RWPE2 (cell line): ENCODE results near the gene RMC1.

Experiments
- ATAC-seq: fragments of 200-7000 bp; cut with Tn5 transposase; 3 replicates; pipeline ENCODE4 v1.9.1; 2021; ENCODE audit warnings: low read depth
- DNase-seq: peaks from one replicate; pipeline ENCODE4 v3.0.0-alpha.2; 2020; ENCODE audit warnings: low spot score
- H3K27ac ChIP-seq: fragments of 450-650 bp; 2 replicates; pipeline ENCODE4 v1.5.1; 2017; ENCODE audit warnings: mild to moderate bottlenecking; ENCODE audit not compliant: poor library complexity, severe bottlenecking
- H3K27me3 ChIP-seq: fragments of 250-450 bp; sonication (Bioruptor Pico); 2 replicates; pipeline ENCODE4 v1.5.1; 2021; ENCODE audit warnings: mild to moderate bottlenecking, moderate library complexity; ENCODE audit not compliant: insufficient read depth, poor library complexity, severe bottlenecking
- H3K36me3 ChIP-seq: fragments of 250-450 bp; sonication (Bioruptor Pico); 2 replicates; pipeline ENCODE4 v1.5.1; 2020; ENCODE audit warnings: low read depth, mild to moderate bottlenecking, moderate library complexity
- H3K4me1 ChIP-seq: fragments of 250-450 bp; sonication (Bioruptor Pico); 2 replicates; pipeline ENCODE4 v1.5.1; 2021; ENCODE audit warnings: mild to moderate bottlenecking, moderate library complexity; ENCODE audit not compliant: insufficient read depth, poor library complexity, severe bottlenecking
- H3K4me3 ChIP-seq: fragments of 250-450 bp; sonication (Bioruptor Pico); 2 replicates; pipeline ENCODE4 v1.5.1; 2021; ENCODE audit warnings: mild to moderate bottlenecking, moderate library complexity; ENCODE audit not compliant: severe bottlenecking
- H3K9me3 ChIP-seq: fragments of 250-450 bp; sonication (Bioruptor Pico); 2 replicates; pipeline ENCODE4 v1.5.1; 2021; ENCODE audit warnings: mild to moderate bottlenecking, moderate library complexity; ENCODE audit not compliant: severe bottlenecking
- CTCF ChIP-seq: fragments of 450-650 bp; IDR thresholded peaks from one replicate; pipeline ENCODE4 v1.5.1; 2017; ENCODE audit warnings: mild to moderate bottlenecking, moderate library complexity; ENCODE audit not compliant: poor library complexity, severe bottlenecking

Gene RMC1

GRCh38 chr18:23470620-23471387 lies 32.5 kb upstream of the RMC1 start:
- DNase-seq (no peak), ATAC-seq (no peak)
- Histone ChIP-seq H3K9me3 (no peaks in the 10 kb centered on the region), H3K36me3 (peaks cover 91% of the 10 kb centered on the region), H3K4me1 (no peaks in the 10 kb centered on the region), H3K27ac (no peak overlapping the region), H3K27me3 (no peaks in the 10 kb centered on the region), H3K4me3 (no peak overlapping the region)
- TF ChIP-seq CTCF: no peak

- TF ChIP-seq CTCF: no peak
- H3K4me3 ChIP-seq: no peak overlapping the region
- H3K4me1 ChIP-seq: no peaks in the 10 kb centered on the region
- H3K36me3 ChIP-seq: peaks cover 90% of the 10 kb centered on the region
- no peak for DNase-seq
- no peak overlapping the region for H3K27ac ChIP-seq
- no peak for ATAC-seq
- H3K9me3 ChIP-seq: no peaks in the 10 kb centered on the region
- H3K27me3 ChIP-seq: no peaks in the 10 kb centered on the region
Measured at GRCh38 chr18:23471486-23471885, 31.8 kb upstream of the RMC1 start.

DNA sequence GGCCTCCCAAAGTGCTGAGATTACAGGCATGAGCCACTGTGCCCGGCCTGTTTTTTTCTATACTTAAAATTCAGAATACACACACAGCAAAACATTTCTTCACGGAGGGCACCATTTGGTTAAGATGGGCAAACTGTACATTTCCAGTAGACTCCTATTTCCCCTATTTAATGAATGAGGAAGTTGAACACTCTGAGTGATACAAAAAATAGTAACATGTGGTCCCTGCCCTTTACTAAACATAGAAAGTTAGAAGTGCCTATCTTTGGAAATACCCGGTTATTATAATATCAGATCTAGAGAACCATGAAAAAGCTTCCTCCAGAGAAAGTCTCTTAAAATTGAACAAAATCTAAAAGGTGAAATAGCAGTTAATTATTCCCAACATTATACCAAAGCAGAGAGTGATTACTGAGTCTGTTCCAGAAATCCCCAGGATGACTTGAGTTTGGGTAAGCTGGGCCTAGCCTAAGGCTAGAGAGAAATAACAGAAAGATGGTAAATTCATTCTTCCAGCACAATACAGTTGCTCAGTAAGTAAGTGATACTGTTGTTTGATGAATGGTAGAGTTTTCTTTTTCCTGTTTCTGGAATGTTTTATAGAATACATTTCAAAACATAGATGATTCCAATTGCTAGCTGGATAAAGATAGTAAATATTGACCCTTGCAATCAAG lies 23.3 kb upstream of the RMC1 start:
- no peaks in the 10 kb centered on the region for H3K27me3 ChIP-seq
- no peak for ATAC-seq
- H3K9me3 ChIP-seq: no peaks in the 10 kb centered on the region
- H3K27ac ChIP-seq: no peak overlapping the region
- peaks cover 73% of the 10 kb centered on the region for H3K36me3 ChIP-seq
- H3K4me3 ChIP-seq: no peak overlapping the region
- no peaks in the 10 kb centered on the region for H3K4me1 ChIP-seq
- DNase-seq: no peak
- no peak for TF ChIP-seq CTCF

DNA sequence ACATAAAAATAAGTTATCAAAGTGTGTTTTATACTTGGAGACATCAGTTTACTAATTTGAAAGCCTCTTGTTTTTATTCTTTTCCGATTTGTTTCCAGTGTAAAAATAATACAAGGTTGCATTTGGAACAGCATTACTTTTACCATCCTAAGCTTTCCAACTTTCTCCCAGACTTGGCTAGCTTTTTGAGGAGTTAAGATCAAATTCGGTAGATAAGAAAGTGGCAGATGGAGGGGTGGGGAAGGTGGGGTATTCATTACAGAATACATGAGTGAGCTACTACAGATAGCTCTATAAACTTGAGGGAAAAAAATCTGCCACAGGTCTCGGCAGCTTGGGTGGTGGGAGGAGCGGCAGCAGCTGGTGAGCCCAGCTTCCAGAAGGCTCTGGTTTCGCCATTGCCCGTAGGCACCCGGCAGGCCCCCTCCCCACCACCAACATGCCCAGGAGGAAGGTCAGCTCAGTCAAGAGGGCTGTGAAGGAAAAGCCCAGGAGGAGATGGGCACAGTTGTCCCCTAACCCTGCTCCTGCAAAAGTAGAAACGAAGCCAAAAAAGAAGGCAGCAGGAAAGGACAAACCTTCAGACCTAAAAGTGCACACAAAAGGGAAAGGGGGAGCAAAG lies 18.6 kb upstream of the RMC1 start:
- H3K9me3 ChIP-seq: no peaks in the 10 kb centered on the region
- no peak for ATAC-seq
- no peak for DNase-seq
- no peaks in the 10 kb centered on the region for H3K27me3 ChIP-seq
- H3K27ac ChIP-seq: peak overlapping the region; percentile 1
- H3K36me3 ChIP-seq: peaks cover 33% of the 10 kb centered on the region
- no peak overlapping the region for H3K4me3 ChIP-seq
- peaks cover 10% of the 10 kb centered on the region for H3K4me1 ChIP-seq
- TF ChIP-seq CTCF: no peak

DNA sequence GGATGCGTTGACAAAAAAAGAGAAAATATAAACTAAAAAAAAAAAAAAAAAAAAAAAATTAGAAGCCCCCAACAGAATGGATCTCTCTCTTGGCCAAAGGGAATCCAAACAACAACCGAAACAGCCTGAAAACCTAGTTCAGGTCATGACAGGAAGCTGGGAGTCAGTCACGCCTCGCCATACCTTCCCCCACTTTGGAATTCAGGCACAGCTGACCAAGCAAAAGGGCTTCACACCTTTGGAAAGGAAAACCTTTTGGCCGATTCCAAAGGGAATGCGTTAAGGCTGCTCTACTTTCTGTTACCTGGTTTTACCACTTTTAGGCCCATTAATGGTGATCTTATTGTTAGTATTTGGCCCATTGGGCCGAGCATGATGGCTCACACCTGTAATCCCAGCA lies 17.9 kb upstream of the RMC1 start:
- H3K27ac ChIP-seq: no peak overlapping the region
- H3K27me3 ChIP-seq: no peaks in the 10 kb centered on the region
- TF ChIP-seq CTCF: no peak
- peaks cover 26% of the 10 kb centered on the region for H3K36me3 ChIP-seq
- H3K9me3 ChIP-seq: no peaks in the 10 kb centered on the region
- no peak overlapping the region for H3K4me3 ChIP-seq
- no peak for DNase-seq
- no peak for ATAC-seq
- peaks cover 10% of the 10 kb centered on the region for H3K4me1 ChIP-seq
